Activated naive CD4-positive, alpha-beta T cell treated with anti-CD3 and anti-CD28 coated beads for 36 hours (primary cell): ENCODE data around the gene AUTS2. TPM values are rescaled to one million over a fixed set of nuclear protein-coding genes. Genes with fewer than 3 reads are reported as not detected.

Experiments
- CTCF ChIA-PET: fragments of 350-600 bp; sonication (Branson Sonifier 250); formaldehyde crosslinking; loops from one replicate; lab custom pipeline; 2021; ENCODE audit warnings: antibody characterized with exemption; lab: Charles Lee
- DNase-seq: peaks from one replicate; pipeline ENCODE4 v3.0.0-alpha.2; 2020
- H3K27ac Mint-ChIP-seq: one replicate; pipeline ENCODE4 v1.8.0; 2021; ENCODE audit warnings: mild to moderate bottlenecking, mixed read lengths
- H3K27me3 Mint-ChIP-seq: one replicate; pipeline ENCODE4 v1.8.0; 2021; ENCODE audit warnings: low read depth, mixed read lengths
- H3K36me3 Mint-ChIP-seq: one replicate; pipeline ENCODE4 v1.8.0; 2021; ENCODE audit warnings: low read depth, mixed read lengths
- H3K4me1 Mint-ChIP-seq: one replicate; pipeline ENCODE4 v1.8.0; 2021; ENCODE audit warnings: low read depth, mixed read lengths
- H3K4me3 Mint-ChIP-seq: one replicate; pipeline ENCODE4 v1.8.0; 2021; ENCODE audit warnings: mild to moderate bottlenecking, moderate library complexity, mixed read lengths
- H3K9me3 Mint-ChIP-seq: one replicate; pipeline ENCODE4 v1.8.0; 2021; ENCODE audit warnings: mixed read lengths
- intact Hi-C: fragments of 100-400 bp; cut with micrococcal nuclease; formaldehyde crosslinking; loops from one replicate; pipeline ENCODE4 v1.15.1; 2023
- total RNA-seq, 2 experiments: library from RNA; stranded (reverse); gene quantifications; one replicate each; pipeline ENCODE4 v1.2.3, GENCODE V29; 2021

AUTS2 gene
- total RNA-seq, 2 experiments from 2014 or later, result 0.79 to 1.1 TPM

DNA sequence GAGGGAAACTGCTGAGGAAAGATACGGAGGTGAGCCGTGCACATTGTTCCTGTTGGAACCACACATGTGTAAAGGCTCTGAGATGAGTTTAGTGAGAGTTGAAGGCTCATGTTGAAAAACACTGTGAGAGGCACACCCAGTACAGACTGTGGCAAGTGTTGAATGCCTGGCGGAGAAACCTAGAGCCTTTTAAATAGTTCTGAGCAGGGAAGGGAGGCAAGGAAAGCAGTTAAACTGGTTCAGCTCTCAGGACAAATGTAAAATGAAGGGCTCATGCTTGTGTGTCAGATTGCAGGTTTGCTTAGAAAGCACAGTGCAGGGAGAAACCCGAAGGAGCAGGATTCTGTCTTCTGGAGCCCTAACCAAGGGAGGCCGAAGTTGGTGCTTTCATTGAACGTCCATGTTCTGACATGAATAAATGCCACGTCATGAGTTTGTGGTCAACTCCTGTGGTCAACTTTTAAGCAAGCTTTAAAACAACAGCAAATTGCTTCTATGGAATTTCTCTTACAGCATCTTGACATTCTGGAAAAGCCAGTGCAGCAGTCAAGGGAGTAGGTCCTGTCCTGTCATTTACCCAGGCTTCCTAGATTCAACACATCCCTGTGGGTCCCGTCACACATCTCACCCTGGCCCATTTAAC is 882.8 kb downstream of the AUTS2 start:
- H3K4me3 Mint-ChIP-seq, result no peak overlapping the region
- CTCF ChIA-PET, result no interaction called here

DNA sequence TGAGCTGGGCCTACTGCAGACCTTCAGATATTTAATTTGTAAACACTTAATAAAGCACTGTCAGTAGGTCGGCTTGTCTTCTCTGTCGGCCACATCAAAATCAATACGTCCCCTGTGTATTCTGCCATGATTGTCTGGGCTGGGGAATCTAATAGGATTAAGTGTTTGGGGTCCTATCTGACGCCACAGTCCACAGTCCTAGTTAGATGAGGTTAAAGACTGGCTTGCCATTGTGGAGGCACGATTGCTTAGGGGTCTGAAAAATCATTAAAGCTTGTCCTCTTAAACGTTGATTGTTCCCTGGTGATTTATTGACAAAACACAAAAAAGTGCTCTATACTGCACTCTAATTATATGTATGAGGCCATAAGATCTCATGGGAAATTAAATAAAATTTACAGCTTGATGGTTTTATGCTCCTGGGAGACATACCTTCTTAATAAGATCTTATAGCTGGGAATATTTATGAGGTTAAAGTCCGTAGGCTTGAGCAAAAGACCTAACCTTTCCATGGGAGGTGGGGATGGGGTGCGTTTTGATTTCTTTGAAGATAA is 883.4 kb downstream of the AUTS2 start:
- Mint-ChIP-seq H3K27me3 (no peaks in the 10 kb centered on the region), H3K4me3 (no peak overlapping the region), H3K36me3 (no peaks in the 10 kb centered on the region), H3K4me1 (no peaks in the 10 kb centered on the region), H3K9me3 (peaks cover 8% of the 10 kb centered on the region), H3K27ac (no peak overlapping the region)
- CTCF ChIA-PET, result no interaction called here
- intact Hi-C loops, result no loop called here
- DNase-seq, result no peak

More for the DNA sequence above, 882.8 kb downstream of the AUTS2 start:
- Mint-ChIP-seq H3K36me3 (no peaks in the 10 kb centered on the region), H3K9me3 (peaks cover 8% of the 10 kb centered on the region), H3K4me1 (no peaks in the 10 kb centered on the region), H3K27me3 (no peaks in the 10 kb centered on the region), H3K27ac (no peak overlapping the region)
- intact Hi-C loops, result no loop called here
- no peak for DNase-seq

DNA sequence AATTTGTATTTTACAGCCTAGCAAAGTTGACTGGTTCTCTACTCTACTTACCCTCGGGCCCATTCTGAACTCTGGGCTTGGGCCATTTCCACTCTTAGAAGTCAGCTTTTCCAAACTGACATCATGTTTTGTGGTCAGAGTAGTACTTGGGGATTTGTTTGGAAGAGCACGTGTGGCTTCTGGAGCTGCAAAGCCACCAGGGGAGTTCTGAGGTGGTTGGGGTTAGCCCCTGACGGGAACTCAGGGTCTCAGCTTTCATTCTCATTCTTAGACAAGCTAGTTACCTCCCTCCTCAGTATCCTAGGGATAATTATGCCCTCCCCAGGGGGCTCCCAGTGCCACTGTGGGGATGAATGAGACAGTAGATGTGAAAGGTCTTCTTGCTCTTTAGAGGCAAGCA is 886.0 kb downstream of the AUTS2 start:
- DNase-seq, result no peak
- CTCF ChIA-PET, result no interaction called here
- Mint-ChIP-seq H3K4me1 (no peaks in the 10 kb centered on the region), H3K27ac (no peak overlapping the region), H3K36me3 (no peaks in the 10 kb centered on the region), H3K4me3 (no peak overlapping the region), H3K9me3 (peaks cover 8% of the 10 kb centered on the region), H3K27me3 (no peaks in the 10 kb centered on the region)
- intact Hi-C loops, result no loop called here

DNA sequence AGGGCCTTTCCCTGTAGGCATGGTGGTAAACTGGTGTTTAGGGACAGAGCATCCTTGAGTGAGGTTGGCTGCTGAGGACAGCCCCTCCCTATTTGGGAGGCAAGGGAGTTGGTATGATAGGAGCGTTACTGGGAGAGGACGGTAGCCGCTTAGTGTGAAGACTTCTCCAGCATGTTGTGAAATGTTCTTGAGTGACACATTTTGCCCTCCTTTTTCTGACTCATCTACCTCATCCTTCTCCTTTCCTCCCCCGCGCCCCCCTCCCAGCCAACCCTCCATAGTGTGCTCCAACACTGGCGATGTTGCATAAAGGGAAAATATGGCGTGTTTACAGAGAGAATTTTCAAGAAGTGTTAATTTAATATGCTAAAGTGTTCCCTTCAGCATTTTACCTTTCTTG is 888.7 kb downstream of the AUTS2 start:
- H3K36me3 Mint-ChIP-seq, result no peaks in the 10 kb centered on the region
- H3K4me1 Mint-ChIP-seq, result no peaks in the 10 kb centered on the region
- no peaks in the 10 kb centered on the region for H3K27me3 Mint-ChIP-seq
- CTCF ChIA-PET, result no interaction called here
- no peak overlapping the region for H3K27ac Mint-ChIP-seq
- no peak for DNase-seq
- no peak overlapping the region for H3K4me3 Mint-ChIP-seq
- intact Hi-C loops, result no loop called here
- H3K9me3 Mint-ChIP-seq, result peaks cover 8% of the 10 kb centered on the region

DNA sequence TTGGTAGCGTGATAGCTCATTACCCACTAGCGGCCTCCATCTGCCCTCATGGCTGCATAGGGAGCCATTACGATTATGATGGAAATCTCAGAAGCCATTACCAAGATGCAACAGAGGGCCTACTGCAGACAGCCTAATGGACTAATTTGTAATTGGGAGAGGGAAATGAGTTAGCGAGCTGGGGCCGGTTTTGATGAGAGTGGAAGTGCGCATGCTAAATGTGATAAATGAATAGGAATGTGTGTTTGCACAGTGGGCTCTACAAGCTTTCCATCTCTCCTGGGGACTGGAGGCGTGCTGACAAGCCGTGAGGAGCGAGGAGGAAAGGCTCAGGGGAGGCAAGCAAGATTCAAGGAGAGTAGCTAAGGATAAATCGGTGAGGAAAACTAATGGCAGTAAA is 889.2 kb downstream of the AUTS2 start:
- H3K27ac Mint-ChIP-seq, result no peak overlapping the region
- H3K27me3 Mint-ChIP-seq, result no peaks in the 10 kb centered on the region
- CTCF ChIA-PET, result no interaction called here
- H3K4me1 Mint-ChIP-seq, result no peaks in the 10 kb centered on the region
- intact Hi-C loops, result no loop called here
- peaks cover 8% of the 10 kb centered on the region for H3K9me3 Mint-ChIP-seq
- no peak overlapping the region for H3K4me3 Mint-ChIP-seq
- DNase-seq, result no peak
- H3K36me3 Mint-ChIP-seq, result no peaks in the 10 kb centered on the region

DNA sequence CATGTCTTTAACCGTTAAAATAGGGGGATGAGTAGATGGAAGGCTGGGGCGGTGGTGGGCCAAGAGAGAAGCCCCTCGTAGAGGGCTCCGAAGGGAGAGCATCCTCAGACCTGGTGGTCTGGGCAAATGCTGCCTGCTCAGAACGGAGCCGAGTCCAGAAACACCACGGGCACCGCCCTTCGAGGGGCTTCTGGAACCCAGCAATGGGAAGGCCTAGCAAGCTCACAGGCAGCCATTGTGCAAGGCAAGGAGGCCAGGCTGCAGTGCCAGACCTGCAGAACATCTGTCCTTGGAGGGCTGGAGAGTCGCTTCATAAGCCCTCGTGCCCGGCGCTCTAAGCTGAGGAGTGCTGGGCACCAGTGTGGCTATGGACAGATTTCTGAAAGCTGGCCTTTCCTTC is 889.6 kb downstream of the AUTS2 start:
- H3K27ac Mint-ChIP-seq, result no peak overlapping the region
- no peaks in the 10 kb centered on the region for H3K36me3 Mint-ChIP-seq
- CTCF ChIA-PET, result no interaction called here
- no peaks in the 10 kb centered on the region for H3K4me1 Mint-ChIP-seq
- no peak overlapping the region for H3K4me3 Mint-ChIP-seq
- peaks cover 8% of the 10 kb centered on the region for H3K9me3 Mint-ChIP-seq
- intact Hi-C loops, result no loop called here
- H3K27me3 Mint-ChIP-seq, result no peaks in the 10 kb centered on the region
- DNase-seq, result no peak

DNA sequence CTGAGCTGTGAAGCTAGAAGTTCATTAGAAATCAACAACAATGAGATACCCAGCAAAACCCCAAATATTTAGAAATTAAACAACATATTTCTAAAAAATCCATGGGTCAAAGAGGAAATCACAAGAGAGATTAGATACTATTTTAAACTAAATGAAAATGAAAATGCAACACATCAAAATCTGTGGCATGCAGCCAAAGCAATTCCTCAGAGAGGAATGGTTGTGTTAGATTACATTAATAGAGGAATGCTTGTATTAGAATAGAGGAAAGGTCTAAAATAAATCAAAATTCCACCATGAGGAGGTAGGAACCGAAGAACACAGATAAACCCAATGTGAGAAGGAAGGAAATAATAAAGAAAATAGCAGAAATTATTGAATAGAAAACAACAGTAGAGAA is 891.5 kb downstream of the AUTS2 start:
- DNase-seq, result no peak
- no peak overlapping the region for H3K4me3 Mint-ChIP-seq
- peaks cover 4% of the 10 kb centered on the region for H3K9me3 Mint-ChIP-seq
- H3K36me3 Mint-ChIP-seq, result no peaks in the 10 kb centered on the region
- intact Hi-C loops, result no loop called here
- H3K27me3 Mint-ChIP-seq, result no peaks in the 10 kb centered on the region
- H3K27ac Mint-ChIP-seq, result no peak overlapping the region
- CTCF ChIA-PET, result no interaction called here
- H3K4me1 Mint-ChIP-seq, result no peaks in the 10 kb centered on the region

DNA sequence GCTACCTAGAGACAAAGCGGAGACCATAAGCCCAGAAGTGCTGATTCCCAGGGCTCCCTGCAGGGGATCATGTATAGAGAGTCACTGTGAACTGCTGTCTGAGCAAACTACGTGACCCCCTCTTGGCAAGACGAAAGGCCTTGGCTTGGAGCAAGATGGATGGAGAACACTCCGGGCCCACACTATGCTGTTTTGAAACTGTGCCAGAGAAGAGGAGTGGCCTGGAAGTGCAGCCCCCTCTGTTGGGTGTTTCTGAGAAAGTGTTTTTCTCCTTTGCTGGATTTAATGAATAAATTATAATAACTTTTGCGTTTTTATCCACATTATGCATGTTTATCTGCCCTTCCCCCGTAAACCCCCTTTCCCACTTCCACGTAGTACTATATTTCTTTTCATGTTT is 894.4 kb downstream of the AUTS2 start:
- intact Hi-C loops, result no loop called here
- no peaks in the 10 kb centered on the region for H3K9me3 Mint-ChIP-seq
- no peak for DNase-seq

DNA sequence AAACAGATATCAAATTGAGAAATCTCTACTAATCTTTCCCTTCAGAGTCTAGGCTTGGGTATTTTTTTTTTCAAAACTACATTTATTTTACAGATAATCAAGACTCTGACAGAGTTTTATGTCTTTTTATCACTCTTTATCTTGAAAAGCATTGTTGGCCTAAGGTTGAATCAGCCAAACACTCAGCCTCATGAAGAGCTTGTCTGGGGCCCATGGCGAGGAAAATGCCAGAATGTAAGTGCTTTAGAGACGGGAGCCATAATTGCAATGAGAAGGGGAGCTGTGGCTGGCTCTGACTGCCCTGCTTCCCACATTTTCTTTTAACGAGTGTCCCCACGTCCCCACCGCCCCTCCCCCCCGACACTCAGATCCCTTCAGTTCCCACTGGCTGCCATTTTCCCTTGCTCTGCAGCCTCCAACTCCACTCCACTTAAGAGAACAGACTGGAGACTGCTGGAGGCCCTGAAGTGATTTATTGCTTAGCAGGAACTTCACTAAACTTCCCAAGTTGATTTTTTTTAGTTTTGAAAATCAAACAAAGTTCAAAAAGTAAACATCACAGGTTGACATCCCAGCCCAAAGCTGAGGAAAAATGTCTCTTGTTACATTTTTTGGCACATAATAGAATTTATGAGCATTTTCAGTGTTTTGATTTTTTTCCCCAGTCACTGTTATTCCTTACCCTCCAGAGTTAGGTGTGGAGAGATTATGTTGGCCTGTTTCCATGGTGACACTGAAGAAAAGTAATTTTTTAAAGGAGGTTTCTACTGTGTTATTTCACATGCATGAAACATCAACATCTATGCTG is 896.2 kb downstream of the AUTS2 start:
- DNase-seq, result no peak
- Mint-ChIP-seq H3K27ac (no peak overlapping the region), H3K4me3 (no peak overlapping the region), H3K4me1 (no peaks in the 10 kb centered on the region), H3K9me3 (no peaks in the 10 kb centered on the region), H3K27me3 (no peaks in the 10 kb centered on the region), H3K36me3 (no peaks in the 10 kb centered on the region)
- CTCF ChIA-PET, result interaction anchor here (0.7 kb wide), 1 partner anchor 678 kb away, joined by 3 read pairs; no protein-coding TSS in a partner anchor
- intact Hi-C loops, result no loop called here

More for the DNA sequence above, 894.4 kb downstream of the AUTS2 start:
- Mint-ChIP-seq H3K36me3 (no peaks in the 10 kb centered on the region), H3K27me3 (no peaks in the 10 kb centered on the region), H3K27ac (no peak overlapping the region), H3K4me1 (no peaks in the 10 kb centered on the region), H3K4me3 (no peak overlapping the region)
- CTCF ChIA-PET, result no interaction called here

DNA sequence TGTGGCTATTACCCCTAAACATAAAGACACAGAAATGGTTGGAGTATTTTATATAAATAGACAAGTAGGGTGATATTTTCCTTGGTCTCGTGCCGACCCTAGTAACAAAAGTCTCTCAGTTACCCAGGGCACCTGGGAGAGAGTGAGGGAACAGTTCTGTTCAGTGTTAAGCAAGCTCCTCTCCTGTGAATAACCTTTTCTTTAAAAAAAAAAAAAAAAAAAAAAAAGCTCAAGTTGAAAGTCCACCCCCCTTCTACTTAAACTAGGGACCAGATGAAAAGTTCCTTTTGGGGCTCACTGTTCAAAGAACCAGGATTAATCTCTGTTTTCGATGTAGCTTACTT is 896.7 kb downstream of the AUTS2 start:
- CTCF ChIA-PET, result no interaction called here
- Mint-ChIP-seq H3K4me1 (no peaks in the 10 kb centered on the region), H3K4me3 (no peak overlapping the region), H3K9me3 (no peaks in the 10 kb centered on the region), H3K27ac (no peak overlapping the region), H3K36me3 (no peaks in the 10 kb centered on the region), H3K27me3 (no peaks in the 10 kb centered on the region)
- intact Hi-C loops, result no loop called here
- DNase-seq, result no peak

DNA sequence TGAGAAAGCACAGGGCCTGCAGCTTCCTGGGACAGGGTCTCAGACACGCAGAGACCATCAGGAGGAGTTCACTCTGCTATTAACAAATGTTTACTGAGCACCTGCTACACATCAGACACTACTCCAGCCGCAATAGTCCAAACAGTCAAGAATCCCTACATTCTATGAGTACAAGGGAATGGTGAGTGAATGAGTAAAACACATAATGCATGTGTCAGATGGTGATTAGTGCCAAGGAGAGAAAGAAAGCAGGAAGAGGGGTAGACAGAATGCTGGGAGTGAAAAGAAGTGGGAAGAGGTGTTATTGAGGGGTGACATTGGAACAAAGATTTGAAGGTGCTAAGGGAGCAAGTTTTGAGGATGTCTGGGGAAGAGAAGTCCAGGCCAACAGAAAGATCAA is 899.5 kb downstream of the AUTS2 start:
- Mint-ChIP-seq H3K27me3 (no peaks in the 10 kb centered on the region), H3K36me3 (no peaks in the 10 kb centered on the region), H3K4me3 (no peak overlapping the region), H3K27ac (no peak overlapping the region), H3K4me1 (no peaks in the 10 kb centered on the region), H3K9me3 (no peaks in the 10 kb centered on the region)
- intact Hi-C loops, result no loop called here
- DNase-seq, result no peak
- CTCF ChIA-PET, result no interaction called here

DNA sequence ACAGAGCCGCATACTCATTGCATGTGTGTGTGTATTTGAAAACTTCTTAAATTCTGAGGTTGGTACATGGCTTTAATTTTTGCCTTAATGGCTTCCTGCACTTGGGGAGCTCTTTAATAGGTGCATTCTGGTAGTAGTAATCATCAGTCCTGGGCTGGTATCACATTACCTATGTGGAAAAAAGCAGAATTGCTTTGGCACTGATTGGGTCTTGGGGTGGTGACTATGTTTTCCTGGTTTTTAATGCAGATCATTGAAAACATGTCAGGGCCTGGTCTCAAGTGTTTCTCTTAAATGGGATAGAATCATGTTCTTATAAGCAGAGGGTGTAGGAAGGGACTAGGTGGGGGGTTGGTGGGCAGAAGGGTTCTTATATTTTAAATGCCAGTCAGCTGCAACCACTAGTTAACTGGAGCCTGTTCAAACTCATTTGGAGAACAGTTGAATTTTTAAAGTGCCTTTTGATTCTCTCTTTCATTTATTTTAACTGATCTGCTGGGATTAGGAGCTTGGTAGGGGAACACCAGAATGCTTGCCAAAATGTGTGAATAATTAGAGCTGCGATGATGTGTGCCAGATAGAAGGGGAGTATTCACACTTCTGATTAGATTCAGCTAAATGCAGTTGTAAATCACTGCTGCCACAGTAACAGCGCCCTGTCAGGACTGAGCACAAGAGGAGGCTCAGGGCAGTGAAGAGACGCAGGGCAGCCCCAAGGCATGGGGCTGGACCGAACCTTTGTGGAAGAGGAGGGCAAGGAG is 900.1 kb downstream of the AUTS2 start:
- intact Hi-C loops, result no loop called here
- Mint-ChIP-seq H3K27me3 (no peaks in the 10 kb centered on the region), H3K36me3 (no peaks in the 10 kb centered on the region), H3K4me3 (no peak overlapping the region), H3K4me1 (no peaks in the 10 kb centered on the region), H3K9me3 (no peaks in the 10 kb centered on the region), H3K27ac (no peak overlapping the region)
- CTCF ChIA-PET, result no interaction called here
- DNase-seq, result no peak
